Stimulated activated CD8-positive, alpha-beta memory T cell treated with anti-CD3 and anti-CD28 coated beads, Interleukin-2, amount 100 ng/mL, for 1 hour (primary cell): ENCODE results near the gene VWA8.

Experiments
- DNase-seq, 2 donors: peaks; one replicate each; pipeline ENCODE4 v3.0.0-alpha.2; 2020; ENCODE audit warnings: low read depth in 2 of 2

The VWA8 gene

GRCh38 chr13:41960637-41961465, at the start of gene VWA8:
Gene VWA8 (minus strand): TSS chr13:41961109. CDS start chr13:41961015, 94 bp downstream.
- peak; percentile 69 to 72 for DNase-seq

DNA sequence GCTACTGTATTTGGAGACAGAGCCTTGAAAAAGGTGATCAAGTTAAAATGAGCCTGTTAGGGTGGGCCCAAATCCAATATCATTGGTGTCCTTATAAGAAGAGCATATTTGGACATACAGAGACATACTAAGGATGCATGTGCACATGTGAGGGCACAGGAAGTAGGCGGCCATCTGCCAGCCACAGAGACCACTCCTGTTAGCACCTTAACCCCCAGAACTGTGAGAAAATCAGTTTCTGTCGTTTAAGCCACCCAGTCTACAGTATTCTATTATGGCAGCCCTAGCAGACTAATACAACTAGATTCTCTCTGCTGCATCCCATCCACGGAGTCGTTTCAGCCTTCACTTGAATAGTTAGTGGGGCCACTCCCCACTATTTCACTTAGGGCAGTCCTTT, 48.1 kb upstream of the VWA8 start:
- DNase-seq, result no peak

- DNase-seq, result no peak
Observed at GRCh38 chr13:42007844-42008243, 46.9 kb upstream of the VWA8 start.

- no peak for DNase-seq
Observed at GRCh38 chr13:42002066-42002465, 41.2 kb upstream of the VWA8 start.

DNA sequence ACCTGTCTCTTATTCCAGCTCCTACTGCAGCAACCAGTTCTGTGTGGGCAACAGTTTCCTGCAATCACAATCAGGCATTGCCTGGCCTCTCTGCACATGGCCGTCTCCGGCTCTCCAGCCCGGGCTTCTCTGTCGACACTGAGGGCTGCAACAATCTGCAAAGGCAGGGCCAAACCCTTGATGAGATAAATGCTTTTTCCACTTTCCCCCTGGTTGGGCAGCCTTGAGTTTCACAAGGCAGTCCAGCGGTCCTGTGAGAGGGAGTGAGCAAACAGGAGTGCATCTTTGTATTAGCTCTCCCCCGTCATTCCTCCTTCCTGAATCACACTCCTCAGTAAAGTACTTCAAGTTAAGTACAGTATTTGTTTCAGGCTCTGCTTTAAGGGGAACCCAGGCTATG, 40.7 kb upstream of the VWA8 start:
- DNase-seq, result no peak

DNA sequence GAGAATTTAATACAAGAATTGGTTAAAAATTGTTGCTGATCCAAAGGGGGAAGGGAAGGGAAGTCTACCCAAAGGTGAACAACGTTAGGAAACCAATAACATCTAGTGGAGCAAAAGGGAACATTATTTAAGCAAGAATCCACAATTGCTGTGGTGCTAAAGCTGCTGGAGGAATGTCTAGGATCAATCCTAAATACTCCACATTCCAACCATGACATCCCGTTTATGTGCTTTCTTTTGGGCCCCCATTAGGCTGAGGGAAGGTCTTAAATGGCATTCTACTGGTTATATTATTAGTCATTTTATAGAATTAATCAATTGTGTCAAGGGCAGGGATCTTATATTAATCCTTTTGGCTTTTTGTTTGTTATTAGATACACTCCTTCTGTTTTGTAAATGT, 39.9 kb upstream of the VWA8 start:
- DNase-seq, result no peak

DNA sequence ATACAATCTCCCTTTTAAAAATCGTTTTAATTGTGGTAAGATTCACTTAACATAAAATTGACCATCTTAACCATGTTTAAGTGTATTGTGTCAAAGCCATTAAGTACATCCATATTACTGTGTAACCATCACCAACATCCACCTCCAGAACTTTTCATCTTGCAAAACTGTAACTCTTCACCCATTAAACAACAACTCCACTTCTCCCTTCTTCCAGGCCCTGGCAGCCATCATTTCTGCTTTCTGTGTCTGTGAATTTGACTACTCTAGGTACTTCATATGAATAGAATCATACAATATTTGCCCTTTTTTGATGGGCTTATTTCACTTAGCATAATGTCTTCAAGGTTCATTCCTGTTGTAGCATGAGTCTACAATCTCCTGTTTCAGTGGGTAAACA, 36.5 kb upstream of the VWA8 start:
- DNase-seq, result no peak

- no peak for DNase-seq
Observed at GRCh38 chr13:41995946-41996345, 35.0 kb upstream of the VWA8 start.

- no peak for DNase-seq
Observed at GRCh38 chr13:41995336-41995735, 34.4 kb upstream of the VWA8 start.

GRCh38 chr13:41994696-41995095, 33.8 kb upstream of the VWA8 start:
- DNase-seq, result no peak

GRCh38 chr13:41991936-41992335, 31.0 kb upstream of the VWA8 start:
- DNase-seq, result no peak

- no peak for DNase-seq
Observed at GRCh38 chr13:41988244-41988643, 27.3 kb upstream of the VWA8 start.

DNA sequence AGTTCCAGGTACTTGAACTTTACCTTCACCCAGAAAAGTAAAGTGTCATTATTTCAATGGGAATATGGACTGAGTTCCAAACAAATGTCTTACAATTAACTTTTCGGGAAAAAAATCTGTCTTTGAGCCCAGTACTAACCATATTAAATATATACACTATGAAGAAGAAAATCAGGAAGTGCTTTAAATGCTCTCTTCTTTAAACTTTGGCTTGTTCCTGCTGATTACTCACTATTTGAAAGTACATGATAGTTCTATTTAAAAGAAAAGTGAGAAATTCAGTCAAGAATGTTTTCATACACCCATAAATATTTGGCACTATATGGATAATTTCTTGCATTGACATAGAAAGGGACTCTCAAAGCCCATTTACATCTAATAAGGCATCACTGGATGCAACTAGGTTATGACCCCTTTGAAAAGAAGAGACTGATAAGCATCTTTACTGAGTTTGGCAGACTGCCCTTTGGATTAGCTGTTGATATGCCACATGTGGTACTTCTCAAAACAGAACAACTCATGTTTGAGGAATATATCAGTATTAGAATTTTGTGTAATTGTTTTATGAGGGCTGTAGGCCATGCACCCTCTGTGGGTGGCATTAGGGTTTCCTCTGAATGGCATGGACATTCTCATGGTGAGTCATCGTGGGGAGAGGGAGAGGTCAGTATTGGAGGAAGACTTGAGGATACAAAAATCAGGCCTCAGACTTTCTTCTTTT, 25.0 kb upstream of the VWA8 start:
- no peak for DNase-seq

DNA sequence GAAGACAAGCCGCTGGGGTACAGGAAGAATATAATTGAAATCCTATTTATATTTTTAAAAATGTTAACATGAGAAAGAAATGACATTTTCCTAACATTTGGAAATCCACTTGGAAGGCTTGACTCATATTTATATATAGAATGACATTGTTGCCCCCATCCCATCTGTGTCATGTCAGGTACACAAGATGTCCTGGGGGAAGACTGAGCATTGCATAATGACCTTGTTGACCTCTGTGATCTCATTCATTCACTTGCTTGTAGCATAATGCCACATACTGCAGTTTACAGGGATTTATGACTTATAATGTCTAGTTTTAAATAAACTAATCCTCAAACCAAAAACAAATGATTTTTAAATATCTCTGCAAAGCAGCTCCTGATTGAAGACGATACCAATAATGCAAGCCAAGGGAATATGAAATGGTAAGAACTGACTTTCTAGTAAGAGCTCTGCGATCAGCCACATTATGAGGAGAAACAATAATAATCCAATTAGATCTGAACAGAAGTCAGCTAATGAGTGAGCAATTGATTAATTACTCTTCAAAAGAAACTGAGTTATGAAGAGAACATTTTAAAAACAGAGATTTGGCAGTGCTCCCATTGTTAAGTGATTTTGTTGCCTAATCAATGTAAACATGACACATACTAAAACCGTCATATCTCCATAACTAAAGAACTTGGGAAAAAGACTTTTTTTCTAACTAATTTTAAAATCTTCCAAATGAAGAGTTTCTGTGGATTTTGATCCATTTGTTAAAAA, 21.2 kb upstream of the VWA8 start:
- DNase-seq, result no peak

GRCh38 chr13:41978007-41978406, 17.1 kb upstream of the VWA8 start:
- no peak for DNase-seq

- DNase-seq, result no peak
Observed at GRCh38 chr13:41976476-41976875, 15.6 kb upstream of the VWA8 start.

DNA sequence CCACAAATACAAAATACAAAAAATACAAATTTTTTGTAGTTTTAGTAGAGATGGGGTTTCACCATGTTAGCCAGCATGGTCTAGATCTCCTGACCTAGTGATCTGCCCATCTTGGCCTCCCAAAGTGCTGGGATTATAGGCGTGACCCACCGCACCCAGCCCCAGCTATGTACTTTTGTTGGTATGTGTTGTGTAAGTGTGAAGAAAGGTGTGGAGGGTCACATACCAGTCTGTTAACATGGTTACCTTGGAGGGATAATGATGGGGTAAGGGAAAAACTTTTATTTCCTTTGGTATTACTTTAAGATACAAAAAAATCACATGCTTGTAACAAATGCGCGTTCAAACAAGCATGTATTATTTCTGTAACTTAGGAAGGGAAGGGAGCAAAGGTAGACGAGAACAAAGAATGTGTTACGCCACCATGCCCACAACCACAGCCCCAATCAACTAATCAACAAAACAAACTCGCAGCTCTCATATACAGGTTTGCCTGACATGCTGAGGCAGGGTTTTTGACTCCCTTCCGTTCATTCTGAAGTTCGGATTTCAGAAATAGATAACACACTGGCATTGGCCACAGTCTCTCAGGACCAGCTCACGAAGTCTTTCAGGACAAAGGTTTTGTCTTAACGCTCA, 13.5 kb upstream of the VWA8 start:
- DNase-seq, result no peak

DNA sequence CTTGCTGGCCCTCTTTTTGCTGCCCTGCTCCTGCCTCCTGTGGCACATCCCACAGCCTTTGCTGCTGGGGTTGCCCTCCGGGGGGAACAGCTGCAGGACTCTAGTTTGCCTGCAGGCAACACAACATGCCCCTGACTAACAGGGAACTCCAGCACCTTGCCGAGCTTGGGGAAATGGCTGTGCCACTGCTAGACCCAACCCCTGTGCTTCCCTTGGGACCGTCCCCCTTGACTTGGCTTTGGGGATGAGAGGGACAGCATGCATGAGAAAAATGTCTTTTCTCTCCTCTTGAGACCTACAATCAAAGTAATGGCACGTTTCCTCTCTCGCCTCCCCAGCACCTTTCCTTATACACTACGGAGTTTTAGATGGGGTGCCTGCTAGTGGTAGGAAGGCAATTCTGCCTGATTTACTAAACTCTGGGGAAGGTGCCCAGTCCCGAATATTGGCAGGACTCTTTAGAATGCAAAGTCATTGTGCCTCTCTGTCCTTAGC, 12.4 kb upstream of the VWA8 start:
- no peak for DNase-seq

DNA sequence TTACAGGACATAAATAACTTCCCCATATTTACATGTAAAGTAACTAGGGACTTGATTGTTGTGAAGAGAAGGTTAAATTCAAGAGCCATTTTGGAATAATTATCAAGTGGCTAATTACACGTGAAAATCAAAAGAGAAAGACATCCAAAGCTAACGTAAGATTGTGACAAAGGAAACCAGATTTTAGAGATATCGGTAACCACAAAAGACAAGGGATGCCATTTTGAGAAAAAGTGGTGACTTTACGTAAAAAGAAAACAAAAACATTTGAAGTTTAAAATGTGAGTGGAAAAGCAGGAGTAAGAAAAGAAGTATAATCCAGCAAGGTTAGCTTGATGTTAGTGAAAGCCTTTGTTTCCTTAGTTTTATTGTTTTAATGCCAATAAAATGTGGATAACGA, 10.9 kb upstream of the VWA8 start:
- no peak for DNase-seq

DNA sequence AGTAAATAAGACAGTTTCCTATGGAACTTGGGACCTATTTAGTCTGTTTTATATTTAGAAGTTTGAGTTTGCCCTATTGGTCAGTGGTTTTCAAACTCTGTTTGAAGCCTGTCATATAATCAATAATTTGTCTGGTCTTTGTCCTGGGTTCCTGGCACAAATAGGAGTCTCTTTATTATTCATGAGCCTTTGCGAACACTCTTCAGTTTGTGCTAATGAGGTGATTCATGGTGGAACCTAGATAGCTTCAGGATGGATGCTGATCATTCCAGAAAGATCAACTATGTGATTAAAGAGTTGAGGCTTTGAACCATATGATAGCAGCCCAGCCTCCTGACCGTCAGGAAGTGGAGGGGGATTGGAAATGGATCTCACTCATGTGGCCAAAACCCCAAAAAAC, 10.0 kb upstream of the VWA8 start:
- DNase-seq, result no peak

- no peak for DNase-seq
Observed at GRCh38 chr13:41970022-41970421, 9.1 kb upstream of the VWA8 start.

GRCh38 chr13:41969072-41969471, 8.2 kb upstream of the VWA8 start:
- DNase-seq, result no peak
